Embryonic facial prominence (tissue), 1 donor: ENCODE measurements around the gene DOK7.

Experiments used
- DNase-seq: peaks from one replicate; pipeline ENCODE4 v3.0.0-alpha.2; 2016; ENCODE audit errors: extremely low spot score

Gene DOK7

DNA sequence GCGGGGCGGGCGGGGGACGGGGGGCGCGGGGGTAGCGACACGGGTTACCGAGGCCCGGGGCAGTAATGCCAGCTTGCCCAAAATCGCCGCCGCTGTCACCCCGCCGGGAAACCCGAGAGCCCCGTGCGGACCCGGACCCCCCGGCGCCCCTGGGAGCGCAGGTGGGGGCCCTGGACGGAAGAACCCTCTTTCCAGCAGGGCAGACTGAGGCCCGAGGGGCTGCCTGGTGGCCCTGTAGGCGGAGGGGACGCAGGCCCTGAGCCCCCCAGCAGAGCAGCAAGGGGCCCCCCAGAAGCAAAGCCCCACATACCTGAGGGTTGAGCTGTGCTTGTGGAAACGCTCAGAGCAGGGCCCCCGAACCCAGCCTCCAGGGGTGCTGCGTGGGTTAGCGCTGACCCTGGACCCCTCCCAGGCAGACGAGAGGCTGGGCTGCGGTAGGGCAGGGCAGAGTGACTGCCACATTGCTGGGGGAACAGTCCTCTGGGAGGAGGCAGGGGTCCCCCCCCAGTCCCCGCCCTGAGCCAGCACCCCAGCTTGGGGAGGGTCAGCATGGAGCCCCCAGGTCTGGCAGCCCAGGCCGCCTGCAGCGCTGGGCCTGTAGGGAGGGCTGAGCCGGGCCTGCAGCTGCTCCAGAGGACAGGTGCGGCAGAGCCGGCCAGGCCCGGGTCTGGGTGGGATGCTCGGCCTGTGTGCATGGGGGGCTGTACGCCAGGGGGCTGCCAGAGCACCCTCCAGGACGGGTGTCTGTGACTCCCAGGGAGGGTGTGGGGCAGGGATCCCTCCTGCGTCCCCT, 646 bp downstream of the DOK7 start:
- DNase-seq, result no peak

- no peak for DNase-seq
Measured at GRCh38 chr4:3464349-3464905, 1.3 kb downstream of the DOK7 start.

- DNase-seq, result no peak
Measured at GRCh38 chr4:3464911-3465697, 2.0 kb downstream of the DOK7 start.

DNA sequence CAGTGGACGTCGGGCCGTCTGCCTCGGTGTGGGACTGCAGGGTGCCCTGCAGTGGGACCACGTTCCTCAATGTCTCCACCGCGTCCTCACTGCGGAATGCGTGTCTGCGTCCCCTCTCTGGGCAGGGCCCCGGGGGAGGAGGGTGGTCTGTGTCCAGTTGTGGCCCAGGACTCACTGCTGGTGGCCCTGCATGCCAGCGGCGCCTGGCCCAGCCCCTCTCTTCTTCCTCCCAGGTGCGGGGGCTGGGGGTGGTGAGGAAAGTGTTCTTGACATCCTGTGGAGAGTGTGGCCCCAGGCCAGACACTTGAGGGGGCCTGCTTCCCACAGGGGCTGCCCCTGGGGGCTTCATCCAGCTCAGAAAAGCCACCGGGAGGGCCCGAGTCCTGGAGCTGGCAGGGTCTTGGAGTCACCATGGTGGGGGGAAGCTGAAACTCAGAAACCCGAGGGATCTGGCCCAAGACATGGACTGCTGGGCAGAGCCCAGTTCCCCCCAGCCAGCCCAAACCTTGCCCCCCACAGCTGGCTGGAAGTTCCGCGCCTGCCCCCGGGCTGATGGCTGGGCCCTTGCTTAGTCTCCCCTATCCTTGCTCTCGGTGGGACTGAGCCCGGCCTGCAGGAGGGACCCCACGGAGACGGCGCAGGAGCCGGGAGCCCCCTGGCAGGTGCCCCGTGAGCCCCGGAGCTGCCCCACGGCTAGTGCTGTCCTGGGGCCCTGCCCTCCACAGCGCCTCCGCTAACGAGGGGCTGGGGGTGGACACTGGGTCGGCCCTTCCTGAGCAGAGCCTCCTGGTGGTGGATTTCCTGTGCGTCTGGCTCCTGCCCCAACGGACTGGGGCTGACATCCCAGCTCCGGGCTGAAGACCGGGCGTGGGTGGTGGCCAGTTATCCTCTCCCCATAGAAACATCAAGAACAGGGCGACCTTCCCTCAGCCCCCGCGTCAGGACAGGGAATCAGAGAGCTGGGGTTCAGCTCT, 2.9 kb downstream of the DOK7 start:
- DNase-seq, result no peak

DNA sequence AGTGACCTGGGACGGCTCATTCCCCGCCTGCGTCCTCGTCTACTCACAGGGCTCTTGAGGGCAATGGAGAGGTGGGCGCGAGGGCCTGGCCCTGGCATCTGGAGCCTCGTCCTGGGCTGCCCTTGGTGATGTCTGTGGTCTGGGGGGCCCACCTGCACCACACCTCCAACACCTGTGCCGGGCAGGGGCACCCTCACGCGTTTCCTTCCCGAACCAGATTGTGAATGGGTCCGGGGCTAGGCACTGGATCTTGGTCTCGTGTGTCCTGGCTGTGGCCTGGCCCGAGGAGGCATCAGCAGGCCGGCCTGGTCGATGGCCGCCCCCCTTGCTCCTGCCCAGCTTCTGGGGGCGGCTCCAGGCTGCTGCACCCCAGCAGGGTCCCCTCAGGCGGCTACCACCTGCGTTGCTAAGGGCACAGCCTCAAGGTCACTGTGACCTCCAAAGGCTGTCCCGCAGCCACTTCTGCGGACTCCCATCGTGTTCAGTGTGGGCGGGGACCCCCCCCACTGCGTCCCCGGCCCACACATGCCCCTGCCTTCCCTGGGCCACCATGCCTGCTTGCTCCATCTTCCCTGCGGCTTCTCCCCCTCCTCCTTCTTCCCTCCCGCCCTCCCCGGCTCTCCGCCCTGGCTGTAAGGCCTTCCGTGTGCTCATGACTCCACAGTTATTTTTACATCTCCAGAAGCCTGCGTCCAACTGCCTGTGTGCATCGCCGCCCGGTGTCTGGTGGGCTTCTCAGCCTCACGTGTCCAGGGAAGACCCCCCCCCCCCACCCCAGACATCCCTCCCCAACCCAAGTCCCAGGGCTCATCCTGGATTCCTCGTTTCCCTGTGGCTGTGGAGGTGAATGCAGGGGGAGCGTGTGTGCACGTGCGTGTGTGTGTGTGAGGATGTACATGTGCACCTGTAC, 3.8 kb downstream of the DOK7 start:
- no peak for DNase-seq

DNA sequence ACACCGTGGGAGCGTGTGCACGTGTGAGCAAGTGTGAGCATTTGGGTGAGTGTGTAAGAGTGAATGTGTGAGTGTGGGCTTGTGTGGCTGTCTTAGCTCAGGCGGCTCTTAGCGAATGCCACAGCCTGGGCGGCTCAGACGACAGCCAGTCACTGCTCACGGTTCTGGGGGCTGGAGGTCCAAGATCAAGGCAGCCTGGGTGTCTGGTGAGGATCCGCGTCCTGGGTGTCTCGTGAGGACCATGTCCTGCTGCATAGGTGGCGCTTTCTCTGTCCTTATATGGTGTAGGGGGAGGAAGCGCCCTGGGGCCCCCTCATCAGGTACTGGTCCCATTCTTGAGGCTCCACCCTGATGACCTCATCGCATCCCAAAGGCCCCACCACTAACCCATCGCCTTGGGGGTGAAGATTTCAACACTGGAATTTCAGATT, 4.5 kb downstream of the DOK7 start:
- DNase-seq, result no peak

- DNase-seq, result no peak
Measured at GRCh38 chr4:3468154-3468553, 5.0 kb downstream of the DOK7 start.

- DNase-seq, result no peak
Measured at GRCh38 chr4:3468804-3469203, 5.7 kb downstream of the DOK7 start.

DNA sequence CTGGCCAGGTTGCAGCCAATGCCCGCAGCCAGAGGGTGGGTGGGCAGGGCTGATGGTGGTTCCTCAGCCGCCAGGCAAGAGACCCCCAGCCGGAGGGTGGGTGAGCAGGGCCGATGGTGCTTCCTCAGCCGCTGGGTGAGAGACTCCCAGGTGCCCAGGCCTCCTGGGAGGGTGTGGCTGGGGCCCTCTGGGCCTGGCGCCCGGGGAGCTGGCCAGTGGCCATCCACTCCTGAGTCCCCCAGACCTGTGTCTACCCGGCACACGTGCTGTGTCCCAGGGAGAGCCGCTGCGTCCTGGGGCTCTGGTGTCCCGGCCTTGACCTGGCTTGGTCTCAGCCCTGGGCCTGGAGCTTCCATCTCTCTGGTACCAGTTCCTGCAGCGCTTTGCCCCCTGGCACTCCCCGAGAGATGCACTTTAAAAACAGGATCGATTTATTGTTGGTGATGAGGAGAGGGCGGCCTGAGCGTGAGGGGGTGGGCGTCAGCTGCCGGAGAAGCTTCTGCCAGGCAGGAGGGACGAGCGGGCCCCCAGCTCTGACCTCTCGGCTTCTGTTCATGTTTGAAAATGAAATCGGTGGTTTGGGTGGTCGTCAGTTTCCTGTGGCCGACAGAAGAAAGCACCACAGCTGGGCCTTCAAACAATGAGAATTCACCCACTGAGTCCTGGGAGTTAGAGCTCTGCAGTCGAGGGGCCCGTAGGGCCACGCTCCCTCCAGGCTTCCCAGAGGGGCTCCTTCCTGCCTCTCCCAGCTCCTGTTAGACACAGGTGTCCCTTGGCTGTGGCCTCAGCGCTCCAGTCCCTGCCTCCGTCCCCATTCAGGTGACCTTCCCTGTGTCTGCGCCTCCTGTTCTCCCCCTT, 6.5 kb downstream of the DOK7 start:
- no peak for DNase-seq

GRCh38 chr4:3470244-3471097, 7.4 kb downstream of the DOK7 start:
- DNase-seq, result no peak

- DNase-seq, result no peak
Measured at GRCh38 chr4:3471098-3471760, 8.1 kb downstream of the DOK7 start.

- no peak for DNase-seq
Measured at GRCh38 chr4:3471886-3472285, 8.8 kb downstream of the DOK7 start.

- DNase-seq, result no peak
Measured at GRCh38 chr4:3472411-3473141, 9.5 kb downstream of the DOK7 start.

GRCh38 chr4:3473181-3473950, 10.3 kb downstream of the DOK7 start:
- DNase-seq, result no peak

DNA sequence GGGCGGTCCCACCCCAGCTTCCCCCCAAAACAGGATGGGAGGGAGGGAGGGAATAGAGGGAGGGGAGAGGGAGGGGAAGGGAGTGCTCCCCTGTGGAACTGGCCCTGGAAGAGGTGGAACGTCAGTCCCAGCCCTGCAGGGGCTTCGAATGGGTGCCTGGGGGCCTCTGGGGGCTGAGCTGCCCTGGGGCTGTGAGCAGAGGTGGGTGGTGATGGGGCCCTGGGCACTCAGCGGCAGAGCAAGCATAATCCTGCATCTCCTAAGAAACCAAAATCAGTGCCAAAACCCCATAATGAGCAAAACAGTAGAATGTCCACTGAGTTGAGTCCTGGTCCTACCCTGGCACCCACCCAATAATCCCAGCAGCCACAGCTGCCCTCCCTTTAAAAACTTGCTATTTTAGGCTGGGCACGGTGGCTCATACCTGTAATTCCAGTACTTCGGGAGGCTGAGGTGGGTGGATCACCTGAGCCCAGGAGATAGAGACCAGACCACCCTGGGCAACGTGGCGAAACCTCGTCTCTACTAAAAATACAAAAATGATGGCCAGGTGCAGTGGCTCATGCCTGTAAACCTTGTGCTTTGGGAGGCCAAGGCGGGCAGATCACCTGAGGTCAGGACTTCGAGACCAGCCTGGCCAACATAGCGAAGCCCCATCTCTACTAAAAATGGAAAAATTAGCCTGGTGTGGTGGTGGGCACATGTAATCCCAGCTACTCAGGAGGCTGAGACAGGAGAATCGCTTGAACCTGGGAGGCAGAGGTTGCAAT, 11.1 kb downstream of the DOK7 start:
- DNase-seq, result no peak
